Esophagus squamous epithelium (tissue), 5 donors: Measurements from ENCODE around the gene KCNAB1. TPM values are rescaled to one million over a fixed set of nuclear protein-coding genes. Genes with fewer than 3 reads are reported as not detected.
"Not testable (repeated sequence)": the region's sequence is repeated elsewhere in the genome, so short reads cannot be mapped to it uniquely, and the experiment has no call there.

Experiments used
- DNase-seq: peaks from one replicate; lab custom pipeline; 2025; lab: John Stamatoyannopoulos, UW
- H3K27ac ChIP-seq, 4 donors: fragments of 200-600 bp; sonication (generic); one replicate each; pipeline ENCODE4 v1.5.1; 2016 to 2019; ENCODE audit warnings: mild to moderate bottlenecking in 1 of 4
- H3K27me3 ChIP-seq, 4 donors: fragments of 200-600 bp; sonication (generic); 1 replicate in 3 of 4; 2 replicates in 1 of 4; pipeline versions ENCODE4 v1.5.1 to v1.6.0; 2017 to 2021; ENCODE audit warnings: antibody characterized with exemption in 1 of 4
- H3K36me3 ChIP-seq, 3 donors: fragments of 200-600 bp; sonication (generic); one replicate each; pipeline ENCODE4 v1.5.1; 2016 to 2019
- H3K4me1 ChIP-seq, 3 donors: fragments of 200-600 bp; sonication (generic); one replicate each; pipeline ENCODE4 v1.5.1; 2017 to 2019
- H3K4me3 ChIP-seq, 4 donors: fragments of 200-600 bp; sonication (generic); 1 replicate in 3 of 4; 2 replicates in 1 of 4; pipeline ENCODE4 v1.5.1; 2016 to 2019; ENCODE audit warnings: mild to moderate bottlenecking in 2 of 4, moderate library complexity in 1 of 4
- H3K9me3 ChIP-seq, 3 donors: fragments of 200-600 bp; sonication (generic); one replicate each; pipeline ENCODE4 v1.5.1; 2016 to 2019
- CTCF ChIP-seq, 6 experiments: fragments of 450-650 bp in 4 of 6; fragments of 200-600 bp in 2 of 6; sonication (generic) in 2 of 6; IDR thresholded peaks; one replicate each; pipeline ENCODE4 v1.5.1; 2016 to 2019; ENCODE audit warnings: antibody characterized with exemption in 6 of 6, mild to moderate bottlenecking in 4 of 6, moderate library complexity in 4 of 6
- POLR2A ChIP-seq, 4 donors: fragments of 450-650 bp; IDR thresholded peaks; one replicate each; pipeline ENCODE4 v1.6.1; 2017; ENCODE audit warnings: antibody characterized with exemption in 4 of 4, mild to moderate bottlenecking in 4 of 4, moderate library complexity in 3 of 4
- WGBS, 2 donors: methylation state at CpG; one replicate each; pipeline ENCODE4 v1.1.5; 2018; 5-methylcytosine and 5-hydroxymethylcytosine counted together
- intact Hi-C: fragments of 100-400 bp; cut with DNase I; formaldehyde crosslinking; loops from one replicate; pipeline ENCODE4 v1.15.0; 2022
- total RNA-seq, 4 donors: library from RNA; depleted of rRNA; stranded (reverse); fragments of >200 nt; gene quantifications; one replicate each; pipeline ENCODE4 v1.1.0, GENCODE V29; 2016
- donor health status: DM: yes; HTN: yes; CAD: no.

Gene KCNAB1
- total RNA-seq, 4 donors from 2014 or later: 0.40 to 6.6 (median 1.3) TPM

GRCh38 chr3:156131241-156131640 lies 10.9 kb downstream of the KCNAB1 start:
- Histone ChIP-seq H3K4me1 (no peaks in the 10 kb centered on the region), H3K27ac (no peak overlapping the region), H3K36me3 (no peaks in the 10 kb centered on the region), H3K9me3 (no peaks in the 10 kb centered on the region), H3K27me3 (no peaks in the 10 kb centered on the region), H3K4me3 (no peak overlapping the region)
- intact Hi-C loops: no loop called here
- WGBS, 2 donors: 31 to 32% methylated on average over 3 of the region's 3 CpGs
- DNase-seq: no peak
- TF ChIP-seq POLR2A (IDR thresholded peaks at IDR 0.05) (no peak), CTCF (IDR thresholded peaks at IDR 0.05) (no peak)

GRCh38 chr3:156131799-156132198 lies 11.4 kb downstream of the KCNAB1 start:
- Histone ChIP-seq H3K9me3 (no peaks in the 10 kb centered on the region), H3K4me1 (no peaks in the 10 kb centered on the region), H3K4me3 (no peak overlapping the region), H3K36me3 (no peaks in the 10 kb centered on the region), H3K27me3 (no peaks in the 10 kb centered on the region), H3K27ac (no peak overlapping the region)
- TF ChIP-seq POLR2A (IDR thresholded peaks at IDR 0.05) (no peak), CTCF (IDR thresholded peaks at IDR 0.05) (no peak)
- intact Hi-C loops: no loop called here
- no peak for DNase-seq

- TF ChIP-seq POLR2A (IDR thresholded peaks at IDR 0.05) (no peak), CTCF (IDR thresholded peaks at IDR 0.05) (no peak)
- no peak for DNase-seq
- no peaks in the 10 kb centered on the region for H3K36me3 ChIP-seq
- 80 to 88% methylated on average over 1 of the region's 1 CpG for WGBS, 2 donors
- no peak overlapping the region for H3K4me3 ChIP-seq
- intact Hi-C loops: no loop called here
- no peak overlapping the region for H3K27ac ChIP-seq
- no peaks in the 10 kb centered on the region for H3K4me1 ChIP-seq
- H3K27me3 ChIP-seq: no peaks in the 10 kb centered on the region
- no peaks in the 10 kb centered on the region for H3K9me3 ChIP-seq
Measured at GRCh38 chr3:156132313-156132712, 11.9 kb downstream of the KCNAB1 start.

GRCh38 chr3:156133076-156133475 lies 12.7 kb downstream of the KCNAB1 start:
- 50 to 54% methylated on average over 1 of the region's 1 CpG for WGBS, 2 donors
- Histone ChIP-seq H3K9me3 (no peaks in the 10 kb centered on the region), H3K36me3 (no peaks in the 10 kb centered on the region), H3K4me1 (no peaks in the 10 kb centered on the region), H3K27ac (no peak overlapping the region), H3K4me3 (no peak overlapping the region), H3K27me3 (no peaks in the 10 kb centered on the region)
- intact Hi-C loops: no loop called here
- TF ChIP-seq CTCF (IDR thresholded peaks at IDR 0.05): no peak
- no peak for TF ChIP-seq POLR2A (IDR thresholded peaks at IDR 0.05)
- DNase-seq: no peak

- H3K9me3 ChIP-seq: no peaks in the 10 kb centered on the region
- H3K27me3 ChIP-seq: no peaks in the 10 kb centered on the region
- H3K36me3 ChIP-seq: no peaks in the 10 kb centered on the region
- no peak overlapping the region for H3K27ac ChIP-seq
- no peak for TF ChIP-seq CTCF (IDR thresholded peaks at IDR 0.05)
- no peak for TF ChIP-seq POLR2A (IDR thresholded peaks at IDR 0.05)
- no peak overlapping the region for H3K4me3 ChIP-seq
- 52 to 69% methylated on average over 2 of the region's 2 CpGs for WGBS, 2 donors
- no peak for DNase-seq
- intact Hi-C loops: no loop called here
- H3K4me1 ChIP-seq: no peaks in the 10 kb centered on the region
Measured at GRCh38 chr3:156135921-156136638, 15.7 kb downstream of the KCNAB1 start.

GRCh38 chr3:156137397-156137796 lies 17.0 kb downstream of the KCNAB1 start:
- H3K36me3 ChIP-seq, H3K4me1 ChIP-seq, H3K4me3 ChIP-seq, DNase-seq, H3K27ac ChIP-seq, intact Hi-C loops, H3K9me3 ChIP-seq, H3K27me3 ChIP-seq: not testable (repeated sequence)
- 67 to 68% methylated on average over 7 to 8 of the region's 8 CpGs for WGBS, 2 donors
